NCI-H2196 (cell line): ENCODE results near the gene PPWD1.

ENCODE experiments used
- DNase-seq: peaks from one replicate; lab custom pipeline; 2025; ENCODE audit not compliant: unreplicated experiment; lab: John Stamatoyannopoulos, UW

PPWD1 gene

GRCh38 chr5:65623482-65623881 is 60.4 kb downstream of the PPWD1 start:
- no peak for DNase-seq

DNA sequence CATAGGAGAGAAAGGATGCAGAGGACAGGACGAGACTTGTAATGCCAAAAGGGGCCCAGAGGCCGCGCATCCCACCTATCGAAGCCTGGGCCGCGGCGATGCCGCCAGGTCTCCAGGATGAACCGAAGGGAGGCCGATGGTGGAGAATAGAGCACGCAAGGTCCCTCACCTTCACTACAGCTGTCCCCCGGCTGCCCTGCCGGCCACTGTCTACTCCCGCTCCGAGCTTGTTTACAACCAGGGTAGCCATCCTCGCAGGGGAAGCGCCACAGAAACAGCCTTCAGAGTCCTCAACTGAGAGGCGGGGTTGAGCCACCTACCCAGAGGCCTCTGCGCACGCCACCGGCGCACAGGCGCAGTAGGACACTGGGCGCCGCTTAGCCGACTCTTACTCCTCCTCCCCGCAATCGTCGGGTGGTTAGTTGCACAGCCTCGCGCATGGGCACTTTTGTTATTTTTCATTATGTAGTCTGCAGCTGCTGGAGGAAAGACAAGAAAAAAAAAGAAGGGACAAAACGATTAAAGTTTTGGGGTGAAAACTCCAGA is 61.0 kb downstream of the PPWD1 start, which contains the start of gene TRIM23:
TSS of gene TRIM23 (minus strand) at position 309 of the 546 bp plus-strand sequence. CDS start at position 250, 59 bp downstream.
- DNase-seq = peak; percentile 73

- peak; percentile 73 for DNase-seq
These were observed 61.8 kb downstream of the PPWD1 start, which contains the start of the genes SHLD3 and TRAPPC13 for GRCh38 chr5:65624571-65625555. TSS of gene SHLD3 (plus strand) at chr5:65625027. CDS start at chr5:65629588, 4,561 bp downstream. TSS of gene TRAPPC13 (plus strand) at chr5:65625027. CDS start at chr5:65625061, 34 bp downstream.

DNA sequence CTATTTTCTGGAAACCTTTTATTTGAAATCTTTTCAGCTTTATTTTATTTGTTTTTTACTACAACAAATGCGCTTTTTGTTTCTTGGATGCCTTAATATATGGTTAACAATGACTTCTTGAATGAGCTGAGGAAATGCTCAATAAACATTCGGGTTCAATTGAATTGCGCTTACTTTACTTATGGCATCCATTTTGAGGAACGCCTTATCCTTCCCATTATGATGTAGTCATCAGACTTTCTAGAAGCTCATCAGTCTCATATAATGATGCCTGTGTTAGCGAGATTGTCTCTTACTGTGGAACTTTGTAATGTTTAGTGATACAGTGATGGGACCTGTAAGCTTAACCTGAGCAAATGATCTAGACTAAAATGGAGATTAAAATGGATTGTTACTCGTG is 62.6 kb downstream of the PPWD1 start:
- DNase-seq = no peak

GRCh38 chr5:65630981-65631380 is 67.9 kb downstream of the PPWD1 start:
- DNase-seq = no peak
